ENCODE measurements around the gene TSHR.
"Not testable (repeated sequence)": the region's sequence is repeated elsewhere in the genome, so short reads cannot be mapped to it uniquely, and the experiment has no call there.

The TSHR gene

GRCh38 chr14:80955416-80955941, at the start of gene TSHR:
Gene TSHR, plus strand, starts transcription at chr14:80955621. Its CDS starts 60 bp downstream, at chr14:80955681.
- DNase-seq = no peak

GRCh38 chr14:80906336-80906735, 49.1 kb upstream of the TSHR start:
- no peak for DNase-seq

- DNase-seq = no peak
These were observed 48.5 kb upstream of the TSHR start for GRCh38 chr14:80906946-80907345.

GRCh38 chr14:80912013-80912412, 43.4 kb upstream of the TSHR start:
- not testable (repeated sequence) for DNase-seq

GRCh38 chr14:80919622-80920021, 35.8 kb upstream of the TSHR start:
- DNase-seq = no peak

GRCh38 chr14:80923368-80923767, 32.1 kb upstream of the TSHR start:
- DNase-seq = no peak

GRCh38 chr14:80924365-80925103, 30.9 kb upstream of the TSHR start:
- DNase-seq = no peak

GRCh38 chr14:80926397-80927082, 28.9 kb upstream of the TSHR start:
- peak; percentile 37 for DNase-seq

GRCh38 chr14:80927083-80927989, 28.1 kb upstream of the TSHR start:
- DNase-seq = no peak

- DNase-seq = no peak
These were observed 25.3 kb upstream of the TSHR start for GRCh38 chr14:80930095-80930494.

GRCh38 chr14:80930836-80931389, 24.5 kb upstream of the TSHR start:
- DNase-seq = peak; percentile 93

- no peak for DNase-seq
These were observed 22.1 kb upstream of the TSHR start for GRCh38 chr14:80933282-80933681.

GRCh38 chr14:80933686-80934085, 21.7 kb upstream of the TSHR start:
- DNase-seq = no peak

- no peak for DNase-seq
These were observed 15.3 kb upstream of the TSHR start for GRCh38 chr14:80940146-80940545.

- DNase-seq = peak; percentile 97
These were observed 13.9 kb upstream of the TSHR start, which contains the start of gene CEP128 for GRCh38 chr14:80941241-80942185. Gene CEP128, minus strand, starts transcription at chr14:80941738.

GRCh38 chr14:80942191-80942600, 13.2 kb upstream of the TSHR start:
- no peak for DNase-seq

GRCh38 chr14:80944861-80945617, 10.4 kb upstream of the TSHR start:
- no peak for DNase-seq

GRCh38 chr14:80946187-80946586, 9.2 kb upstream of the TSHR start:
- DNase-seq = no peak

- DNase-seq = no peak
These were observed 8.6 kb upstream of the TSHR start for GRCh38 chr14:80946797-80947196.

GRCh38 chr14:80948291-80948690, 7.1 kb upstream of the TSHR start:
- no peak for DNase-seq

- DNase-seq = no peak
These were observed 3.9 kb upstream of the TSHR start for GRCh38 chr14:80951491-80951890.

All from NCI-H226 (cell line).